Measurements from ENCODE around the gene PTGER3. TPM values are rescaled to one million over a fixed set of nuclear protein-coding genes. Genes with fewer than 3 reads are reported as not detected.
A peak's percentile ranks its signal among the peaks of the same experiment; 100 is the strongest.

The PTGER3 gene
- total and polyA plus RNA-seq, 4 donors, result 0.04 to 1.6 (median 0.26) TPM

GRCh38 chr1:71083271-71083670, 35.7 kb upstream of the PTGER3 start:
- no peak overlapping the region for H3K27ac ChIP-seq (ENCODE audit: low read depth in 1 of 2, low read length in 2 of 2)
- TF ChIP-seq JUND (IDR thresholded peaks at IDR 0.05), result no peak
- no peak for DNase-seq (ENCODE audit: low spot score)
- peaks cover 2 to 18% (median 9%) of the 10 kb centered on the region in 4 donors for H3K4me1 ChIP-seq (ENCODE audit: control insufficient read depth in 4 of 4, insufficient read depth in 4 of 4, low read length in 3 of 4)
- H3K9me3 ChIP-seq (ENCODE audit: control insufficient read depth in 4 of 4, low read length in 3 of 4), result no peaks in the 10 kb centered on the region
- no peak overlapping the region for H3K4me3 ChIP-seq (ENCODE audit: low read depth in 1 of 3, low read length in 3 of 3)
- H3K36me3 ChIP-seq (ENCODE audit: control insufficient read depth in 4 of 4, insufficient read depth in 3 of 4, low read depth in 1 of 4, low read length in 3 of 4), result peaks cover 0 to 3% (median under 1%) of the 10 kb centered on the region in 4 donors
- no peak overlapping the region for H3K9ac ChIP-seq (ENCODE audit: low read depth in 1 of 2, low read length in 2 of 2)
- H3K27me3 ChIP-seq (ENCODE audit: control insufficient read depth in 4 of 4, insufficient read depth in 4 of 4, low read length in 3 of 4), result peaks cover 0 to 7% (median 0%) of the 10 kb centered on the region in 4 donors
- 77% methylated on average over 2 of the region's 2 CpGs for WGBS

GRCh38 chr1:71081697-71082080, 34.1 kb upstream of the PTGER3 start:
- H3K27me3 ChIP-seq (ENCODE audit: control insufficient read depth in 4 of 4, insufficient read depth in 4 of 4, low read length in 3 of 4), result peaks cover 0 to 7% (median 0%) of the 10 kb centered on the region in 4 donors
- H3K9ac ChIP-seq (ENCODE audit: low read depth in 1 of 2, low read length in 2 of 2), result no peak overlapping the region
- H3K4me3 ChIP-seq (ENCODE audit: low read depth in 1 of 3, low read length in 3 of 3), result peak overlapping the region; percentile 62 to 96 (median 83)
- no peak for DNase-seq (ENCODE audit: low spot score)
- peaks cover 0 to 14% (median 9%) of the 10 kb centered on the region in 4 donors for H3K36me3 ChIP-seq (ENCODE audit: control insufficient read depth in 4 of 4, insufficient read depth in 3 of 4, low read depth in 1 of 4, low read length in 3 of 4)
- H3K4me1 ChIP-seq (ENCODE audit: control insufficient read depth in 4 of 4, insufficient read depth in 4 of 4, low read length in 3 of 4), result peaks cover 2 to 18% (median 9%) of the 10 kb centered on the region in 4 donors
- WGBS, result 78% methylated on average over 7 of the region's 7 CpGs
- H3K27ac ChIP-seq (ENCODE audit: low read depth in 1 of 2, low read length in 2 of 2), result no peak overlapping the region
- TF ChIP-seq ATF3 (IDR thresholded peaks at IDR 0.05) (no peak), RAD21 (IDR thresholded peaks at IDR 0.05) (no peak)
- H3K9me3 ChIP-seq (ENCODE audit: control insufficient read depth in 4 of 4, low read length in 3 of 4), result no peaks in the 10 kb centered on the region

DNA sequence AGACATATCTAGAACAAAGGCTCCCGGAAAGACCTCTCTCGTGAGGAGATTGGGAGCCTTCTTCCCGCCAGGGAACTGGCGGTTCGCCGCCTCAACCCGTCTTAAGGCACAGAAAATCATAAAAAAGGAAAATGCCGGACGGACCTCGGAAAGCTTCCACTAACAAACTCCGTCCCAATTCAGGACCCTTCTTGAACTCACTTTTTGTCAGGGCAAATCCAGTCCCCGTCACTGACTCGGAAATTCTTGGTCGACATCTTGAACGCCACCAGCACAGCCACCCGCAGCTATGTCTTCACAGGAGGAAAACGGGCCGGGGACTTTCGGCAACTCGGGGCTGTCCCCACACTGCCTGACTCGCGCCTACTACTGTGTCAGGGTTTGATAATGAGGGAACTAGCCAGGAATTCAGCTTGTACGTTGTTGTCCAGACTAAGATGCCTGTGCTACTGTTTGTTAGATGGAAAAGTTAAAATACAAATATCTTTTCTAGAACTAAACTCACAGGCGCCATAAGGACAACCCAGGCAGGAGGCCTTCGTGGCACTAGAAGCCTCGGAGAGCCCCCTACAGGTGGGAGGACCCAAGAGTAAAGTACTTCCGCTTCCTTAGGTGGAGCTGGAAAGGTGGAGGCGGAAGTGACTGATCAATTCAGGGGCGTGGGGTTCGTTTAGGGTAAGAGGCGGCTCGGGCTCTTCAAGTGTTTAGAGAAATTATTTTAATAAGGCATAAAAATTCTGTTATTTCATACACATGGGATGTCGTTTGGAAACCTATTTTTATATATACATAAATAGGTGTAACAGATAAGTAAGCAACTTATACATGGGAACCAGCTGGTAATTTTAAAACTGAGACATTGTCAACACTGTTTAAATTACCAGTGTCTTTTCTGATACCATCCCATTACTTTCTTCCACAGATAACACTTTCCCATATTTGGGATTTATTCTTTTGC, 33.4 kb upstream of the PTGER3 start, which contains the start of gene ZRANB2:
Gene ZRANB2 (minus strand): TSS at position 297 of the 958 bp plus-strand sequence. CDS start 40 bp downstream, at position 257.
- DNase-seq (ENCODE audit: low spot score), result peak; percentile 89
- under 1% methylated on average over 33 of the region's 33 CpGs for WGBS

More for the DNA sequence above, 33.4 kb upstream of the PTGER3 start, which contains the start of gene ZRANB2:
- H3K36me3 ChIP-seq (ENCODE audit: control insufficient read depth in 4 of 4, insufficient read depth in 3 of 4, low read depth in 1 of 4, low read length in 3 of 4), result peaks cover 0 to 20% (median 16%) of the 10 kb centered on the region in 4 donors
- peak within 1 kb of the TSS; percentile 83 to 96 (median 94) for H3K4me3 ChIP-seq (ENCODE audit: low read depth in 1 of 3, low read length in 3 of 3)
- peaks cover 2 to 18% (median 9%) of the 10 kb centered on the region in 4 donors for H3K4me1 ChIP-seq (ENCODE audit: control insufficient read depth in 4 of 4, insufficient read depth in 4 of 4, low read length in 3 of 4)
- no peaks in the 10 kb centered on the region for H3K9me3 ChIP-seq (ENCODE audit: control insufficient read depth in 4 of 4, low read length in 3 of 4)
- peak within 1 kb of the TSS; percentile 58 to 89 for H3K27ac ChIP-seq (ENCODE audit: low read depth in 1 of 2, low read length in 2 of 2)
- peaks cover 0 to 7% (median 0%) of the 10 kb centered on the region in 4 donors for H3K27me3 ChIP-seq (ENCODE audit: control insufficient read depth in 4 of 4, insufficient read depth in 4 of 4, low read length in 3 of 4)
- peak within 1 kb of the TSS; percentile 94 to 96 for H3K9ac ChIP-seq (ENCODE audit: low read depth in 1 of 2, low read length in 2 of 2)
- TF ChIP-seq JUND (IDR thresholded peaks at IDR 0.05), result peak; percentile 57 to 65
- peak; percentile 38 for TF ChIP-seq HNF4G (IDR thresholded peaks at IDR 0.05)
- TF ChIP-seq GABPA (IDR thresholded peaks at IDR 0.05 in 1 of 2, conservative IDR thresholded peaks at IDR 0.05 in 1 of 2), result peak; percentile 89 to 95
- TF ChIP-seq ATF3 (IDR thresholded peaks at IDR 0.05), result peak; percentile 71
- TF ChIP-seq FOXA2 (IDR thresholded peaks at IDR 0.05), result no peak
- peak; percentile 58 to 83 for TF ChIP-seq RXRA (IDR thresholded peaks at IDR 0.05)
- peak; percentile 97 for TF ChIP-seq YY1 (IDR thresholded peaks at IDR 0.05)
- peak; percentile 38 for TF ChIP-seq REST (IDR thresholded peaks at IDR 0.05)
- TF ChIP-seq CTCF (IDR thresholded peaks at IDR 0.05; ENCODE audit: low read depth, low read length, missing input control), result peak; percentile 55
- TF ChIP-seq HNF4A (conservative IDR thresholded peaks at IDR 0.05), result peak; percentile 5 to 56
- TF ChIP-seq, protein P1, sequence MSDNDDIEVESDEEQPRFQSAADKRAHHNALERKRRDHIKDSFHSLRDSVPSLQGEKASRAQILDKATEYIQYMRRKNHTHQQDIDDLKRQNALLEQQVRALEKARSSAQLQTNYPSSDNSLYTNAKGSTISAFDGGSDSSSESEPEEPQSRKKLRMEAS (IDR thresholded peaks at IDR 0.05), result peak; percentile 63
- TF ChIP-seq SP1 (IDR thresholded peaks at IDR 0.05), result peak; percentile 66
- peak; percentile 60 for TF ChIP-seq ZBTB33 (IDR thresholded peaks at IDR 0.05)
- peak; percentile 49 for TF ChIP-seq NR2F2 (IDR thresholded peaks at IDR 0.05)
- TF ChIP-seq EGR1 (IDR thresholded peaks at IDR 0.05; ENCODE audit: low read depth in 2 of 2), result peak; percentile 78 to 80
- TF ChIP-seq RAD21 (IDR thresholded peaks at IDR 0.05), result peak in 1 of 2 donors; percentile 34
- peak; percentile 34 for TF ChIP-seq TAF1 (conservative IDR thresholded peaks at IDR 0.05)
- TF ChIP-seq FOXA1 (IDR thresholded peaks at IDR 0.05), result peak; percentile 8

Data from liver (tissue), 9 donors.